Nephron (organoid): ENCODE results near the gene PPAN.

Experiments used
- H3K27ac Mint-ChIP-seq, 3 experiments: 2 replicates each; pipeline ENCODE4 v1.8.0; 2020; ENCODE audit warnings: mixed read lengths in 3 of 3, mild to moderate bottlenecking in 2 of 3, moderate library complexity in 1 of 3
- H3K27me3 Mint-ChIP-seq: 2 replicates; pipeline ENCODE4 v1.8.0; 2021; ENCODE audit warnings: low read depth, mild to moderate bottlenecking, moderate library complexity, mixed read lengths
- H3K36me3 Mint-ChIP-seq: 2 replicates; pipeline ENCODE4 v1.8.0; 2020; ENCODE audit warnings: low read depth, mixed read lengths
- H3K4me1 Mint-ChIP-seq: 2 replicates; pipeline ENCODE4 v1.8.0; 2020; ENCODE audit warnings: mixed read lengths
- H3K4me3 Mint-ChIP-seq, 3 experiments: 2 replicates each; pipeline ENCODE4 v1.8.0; 2020; ENCODE audit warnings: mild to moderate bottlenecking in 3 of 3, mixed read lengths in 3 of 3, moderate library complexity in 2 of 3
- H3K9me3 Mint-ChIP-seq: 2 replicates; pipeline ENCODE4 v1.8.0; 2020; ENCODE audit warnings: mixed read lengths
- CTCF ChIP-seq, 3 experiments: fragments of 200-600 bp; sonication (generic); IDR thresholded peaks; one replicate each; pipeline ENCODE4 v1.5.0; 2021; ENCODE audit warnings: antibody characterized with exemption in 3 of 3; ENCODE audit not compliant: unreplicated experiment in 3 of 3

The PPAN gene

DNA sequence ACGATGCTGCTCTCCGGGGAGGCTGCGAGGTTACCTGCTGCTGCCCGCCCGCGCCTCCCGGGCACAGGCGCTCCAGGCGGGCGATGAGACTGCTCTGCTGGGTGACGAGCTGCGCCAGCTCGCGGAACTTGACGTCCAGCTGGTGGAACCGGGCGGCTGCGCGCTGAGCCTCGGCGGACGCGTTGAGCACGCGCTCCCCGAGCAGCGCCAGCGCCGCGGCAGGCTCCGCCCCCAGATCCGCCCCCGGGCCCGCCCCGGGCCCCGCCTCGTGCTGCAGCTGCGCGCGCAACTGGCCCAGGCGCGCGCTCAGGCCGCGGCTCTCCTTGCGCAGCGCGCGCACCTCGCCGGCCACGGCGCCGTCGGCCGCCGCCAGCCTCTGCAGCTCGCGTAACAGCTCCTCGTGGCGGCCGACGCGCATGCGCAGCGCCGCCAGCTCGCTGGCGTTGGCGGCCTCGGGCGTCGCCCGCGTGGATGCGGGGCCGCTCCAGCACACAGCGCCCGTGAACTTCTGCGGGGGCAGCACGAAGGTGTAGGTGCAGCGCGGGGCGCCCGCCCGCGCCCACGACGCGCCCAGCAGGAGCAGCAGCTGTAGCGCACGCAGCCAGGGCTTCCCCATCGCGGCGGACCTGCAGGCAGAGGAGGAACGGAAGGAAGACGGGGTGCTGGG lies 10.1 kb upstream of the PPAN start:
- no peak for TF ChIP-seq CTCF (IDR thresholded peaks at IDR 0.05; ENCODE audit: unreplicated experiment in 3 of 3)
- Mint-ChIP-seq H3K36me3 (peaks cover 14% of the 10 kb centered on the region), H3K27me3 (peaks cover 4% of the 10 kb centered on the region), H3K27ac (no peak overlapping the region), H3K4me3 (peak overlapping the region in 1 of 3 experiments; percentile 52), H3K4me1 (peaks cover 10% of the 10 kb centered on the region), H3K9me3 (peaks cover 5% of the 10 kb centered on the region)

GRCh38 chr19:10096615-10096963 lies 9.6 kb upstream of the PPAN start:
- H3K4me3 Mint-ChIP-seq = peak overlapping the region in 2 of 3 experiments; percentile 14 to 52
- H3K27me3 Mint-ChIP-seq = peaks cover 4% of the 10 kb centered on the region
- H3K36me3 Mint-ChIP-seq = peaks cover 13% of the 10 kb centered on the region
- H3K27ac Mint-ChIP-seq = no peak overlapping the region
- H3K4me1 Mint-ChIP-seq = peaks cover 10% of the 10 kb centered on the region
- TF ChIP-seq CTCF (IDR thresholded peaks at IDR 0.05; ENCODE audit: unreplicated experiment in 3 of 3) = no peak
- peaks cover 5% of the 10 kb centered on the region for H3K9me3 Mint-ChIP-seq

GRCh38 chr19:10100163-10100785 lies 5.9 kb upstream of the PPAN start:
- no peak overlapping the region for H3K4me3 Mint-ChIP-seq
- no peaks in the 10 kb centered on the region for H3K9me3 Mint-ChIP-seq
- peaks cover 22% of the 10 kb centered on the region for H3K4me1 Mint-ChIP-seq
- no peaks in the 10 kb centered on the region for H3K36me3 Mint-ChIP-seq
- H3K27me3 Mint-ChIP-seq = peaks cover 3% of the 10 kb centered on the region
- TF ChIP-seq CTCF (IDR thresholded peaks at IDR 0.05; ENCODE audit: unreplicated experiment in 3 of 3) = no peak
- peak overlapping the region in 1 of 3 experiments; percentile 24 for H3K27ac Mint-ChIP-seq

DNA sequence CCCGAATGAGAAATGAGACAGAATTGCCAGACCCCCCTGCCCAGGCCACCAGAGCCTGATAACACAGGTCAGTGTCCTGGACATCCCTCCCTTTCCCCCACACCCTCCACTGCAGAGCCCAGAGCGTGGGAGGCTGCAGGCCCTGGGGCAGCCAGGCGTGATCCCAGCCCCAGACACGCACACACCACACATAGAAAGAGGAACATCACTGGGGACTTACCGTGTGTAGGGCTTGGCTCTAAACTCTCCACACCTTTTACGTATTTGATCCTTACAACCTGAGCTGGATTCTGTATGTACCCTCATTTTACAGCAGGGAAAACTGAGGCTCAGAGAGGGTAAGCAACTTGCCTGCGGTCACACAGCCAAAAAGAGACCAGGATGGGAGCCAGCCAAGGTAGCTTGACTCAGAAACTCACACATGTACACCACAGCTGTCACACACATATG lies 3.4 kb upstream of the PPAN start:
- H3K27me3 Mint-ChIP-seq = peaks cover 3% of the 10 kb centered on the region
- no peaks in the 10 kb centered on the region for H3K9me3 Mint-ChIP-seq
- H3K4me3 Mint-ChIP-seq = peak overlapping the region in 2 of 3 experiments; percentile 14 to 38
- no peak for TF ChIP-seq CTCF (IDR thresholded peaks at IDR 0.05; ENCODE audit: unreplicated experiment in 3 of 3)
- H3K4me1 Mint-ChIP-seq = peaks cover 29% of the 10 kb centered on the region
- peaks cover 8% of the 10 kb centered on the region for H3K36me3 Mint-ChIP-seq
- H3K27ac Mint-ChIP-seq = peak overlapping the region; percentile 47 to 93 (median 66)

DNA sequence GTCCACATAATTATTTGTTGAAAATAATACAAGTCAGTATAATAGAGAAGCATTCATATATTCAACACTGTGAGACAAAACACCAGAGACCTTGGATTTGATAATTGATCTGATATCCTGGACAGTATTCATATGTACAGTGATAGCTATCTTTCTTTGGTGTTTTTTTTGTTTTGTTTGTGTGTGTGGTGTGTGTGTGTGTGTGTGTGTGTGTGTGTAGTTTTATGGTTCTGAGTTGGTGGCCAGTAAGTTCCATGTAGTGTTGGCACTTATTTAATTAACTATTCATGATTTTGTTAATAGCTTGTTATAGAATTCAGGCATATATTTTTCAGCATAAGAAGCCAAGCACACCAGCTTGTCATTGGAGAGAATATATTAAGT lies 2.0 kb upstream of the PPAN start:
- Mint-ChIP-seq H3K36me3 (peaks cover 8% of the 10 kb centered on the region), H3K9me3 (no peaks in the 10 kb centered on the region), H3K27me3 (peaks cover 3% of the 10 kb centered on the region), H3K27ac (peak overlapping the region; percentile 95 to 99 (median 99)), H3K4me3 (peak overlapping the region; percentile 46 to 94 (median 53)), H3K4me1 (peaks cover 24% of the 10 kb centered on the region)
- no peak for TF ChIP-seq CTCF (IDR thresholded peaks at IDR 0.05; ENCODE audit: unreplicated experiment in 3 of 3)
